Stimulated activated CD4-positive, alpha-beta T cell treated with anti-CD3 and anti-CD28 coated beads, TNF-alpha, amount 100 ng/mL, for 4 hours (primary cell): ENCODE results near the gene UGT2B7.
"Not testable (repeated sequence)": the region's sequence is repeated elsewhere in the genome, so short reads cannot be mapped to it uniquely, and the experiment has no call there.

Experiments
- DNase-seq, 3 experiments: peaks; one replicate each; pipeline ENCODE4 v3.0.0-alpha.2; 2020; ENCODE audit warnings: low read depth in 3 of 3

Gene UGT2B7

DNA sequence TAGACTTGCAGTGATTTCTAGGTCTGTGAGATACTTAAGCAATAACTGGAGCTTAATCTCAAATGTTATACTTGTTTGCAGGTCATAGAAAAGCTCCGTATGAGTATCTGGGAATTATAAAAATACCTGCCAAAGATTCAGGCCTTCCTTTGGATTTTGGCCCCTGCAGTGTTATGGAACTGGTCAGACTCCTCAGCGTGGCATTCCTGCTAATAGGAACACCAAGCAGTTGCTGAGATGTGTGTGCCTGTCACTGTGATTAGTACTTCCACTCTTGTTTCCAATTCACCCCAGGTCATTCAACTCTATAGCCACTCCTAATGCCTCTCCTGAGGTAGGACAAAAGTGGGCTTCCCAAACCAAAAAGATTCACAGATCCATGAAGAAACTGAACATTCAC, 7.8 kb upstream of the UGT2B7 start:
- no peak for DNase-seq

DNA sequence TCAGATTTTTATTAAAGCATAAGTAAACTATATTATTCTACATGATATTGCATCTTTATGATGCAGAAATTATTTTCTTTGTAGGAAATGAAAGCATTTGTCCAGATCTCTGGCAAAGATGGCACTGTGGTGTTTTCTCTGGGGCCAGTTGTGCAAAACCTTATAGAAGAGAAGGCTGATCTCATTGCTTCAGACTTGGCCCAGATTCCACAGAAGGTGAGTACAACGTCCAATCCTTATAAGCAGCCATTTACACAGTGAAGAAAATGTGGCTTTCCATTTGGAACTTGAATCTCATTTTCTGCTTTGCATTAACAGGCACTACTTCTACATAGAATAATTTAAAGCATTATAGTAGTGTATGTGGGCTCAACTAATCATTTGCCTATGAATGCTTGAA, 6.9 kb upstream of the UGT2B7 start:
- DNase-seq, result no peak

DNA sequence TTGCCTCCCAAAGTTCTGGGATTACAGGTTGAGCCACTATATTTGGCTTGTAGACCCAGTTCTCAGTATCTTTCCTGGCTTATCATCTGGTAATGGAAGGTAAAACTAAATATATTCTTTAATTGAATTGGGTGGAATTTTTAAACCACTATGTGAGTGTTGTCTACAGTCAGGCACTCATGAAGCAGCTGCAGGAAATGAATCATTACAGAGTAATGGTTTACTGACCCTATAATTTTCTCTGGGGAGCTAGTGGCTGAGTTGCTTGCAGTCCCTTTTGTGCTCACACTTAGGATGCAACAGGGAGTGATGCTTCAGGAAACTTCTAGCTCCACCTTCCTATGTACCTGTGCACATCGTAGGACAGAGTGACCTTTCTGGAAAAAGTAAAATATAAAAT, 4.1 kb upstream of the UGT2B7 start:
- DNase-seq, result no peak

DNA sequence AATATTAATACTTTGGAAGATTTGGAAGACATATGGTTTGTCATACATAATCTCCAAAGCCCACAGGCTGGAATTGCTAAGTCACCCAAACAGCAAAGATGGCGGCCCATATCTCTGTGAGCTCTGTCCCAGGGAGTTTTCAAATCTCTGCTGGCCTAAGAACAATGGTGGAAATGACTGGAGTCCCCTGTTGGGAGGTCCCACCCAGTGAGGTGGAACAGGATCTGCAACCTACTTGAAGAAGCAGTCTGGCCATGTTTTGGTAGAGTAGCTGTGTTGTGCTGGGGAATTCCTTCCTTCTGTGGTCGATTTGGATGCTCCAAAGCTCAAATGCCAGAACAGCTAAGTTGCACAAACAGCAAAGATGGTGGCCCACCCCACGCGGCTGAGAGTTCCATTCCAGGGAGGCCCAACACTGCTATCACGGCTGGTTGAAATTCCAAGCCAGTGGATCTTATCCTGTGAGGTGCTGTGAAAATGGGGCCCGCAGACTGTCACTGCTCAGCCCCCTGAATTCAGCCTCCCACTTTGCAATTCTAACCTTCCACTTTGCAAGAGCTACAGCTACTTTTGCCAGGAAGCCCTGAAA, 3.2 kb upstream of the UGT2B7 start:
- DNase-seq, result no peak

DNA sequence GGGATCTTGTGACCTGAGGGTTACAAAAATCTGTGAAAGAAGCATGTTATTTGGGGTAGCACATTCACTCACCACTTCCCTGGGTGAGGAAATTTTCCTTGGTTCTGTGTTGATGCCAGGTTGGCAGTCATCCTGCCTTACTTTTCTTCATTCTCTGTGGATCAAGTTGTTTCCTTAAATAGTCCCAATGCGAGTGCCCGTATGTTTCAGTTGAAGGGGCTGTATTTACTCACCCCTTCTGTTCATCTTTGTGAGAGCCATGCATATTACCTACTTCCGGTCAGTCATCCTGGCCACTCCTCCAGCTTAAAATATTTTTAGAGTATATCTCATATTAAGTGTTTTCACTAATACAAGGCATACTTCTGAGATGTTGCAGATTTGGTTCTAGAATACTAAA, 2.6 kb upstream of the UGT2B7 start:
- no peak for DNase-seq

DNA sequence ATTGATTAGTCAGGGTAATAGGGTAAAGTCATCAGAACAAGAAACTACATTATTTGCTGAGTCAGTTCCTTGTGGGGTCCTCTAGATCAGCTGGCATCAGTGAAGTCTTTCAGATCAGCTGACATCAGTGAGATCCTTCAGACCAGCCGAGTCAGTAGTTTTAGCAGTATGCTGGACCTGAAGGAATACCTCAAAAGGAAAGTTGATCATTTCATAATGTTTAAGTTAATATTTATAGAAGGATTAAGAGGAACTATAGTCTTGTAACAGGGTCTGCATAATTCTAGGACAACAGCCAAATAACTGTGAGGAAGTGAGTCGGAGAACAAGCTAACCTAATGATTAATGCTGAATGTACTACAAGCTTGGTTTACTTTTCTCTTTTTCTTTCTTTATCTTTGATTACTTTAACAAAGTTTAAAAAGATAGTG, 958 bp upstream of the UGT2B7 start:
- DNase-seq, result no peak

DNA sequence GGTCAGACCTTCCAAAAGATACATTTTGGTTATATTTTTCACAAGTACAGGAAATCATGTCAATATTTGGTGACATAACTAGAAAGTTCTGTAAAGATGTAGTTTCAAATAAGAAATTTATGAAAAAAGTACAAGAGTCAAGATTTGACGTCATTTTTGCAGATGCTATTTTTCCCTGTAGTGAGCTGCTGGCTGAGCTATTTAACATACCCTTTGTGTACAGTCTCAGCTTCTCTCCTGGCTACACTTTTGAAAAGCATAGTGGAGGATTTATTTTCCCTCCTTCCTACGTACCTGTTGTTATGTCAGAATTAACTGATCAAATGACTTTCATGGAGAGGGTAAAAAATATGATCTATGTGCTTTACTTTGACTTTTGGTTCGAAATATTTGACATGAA, 536 bp downstream of the UGT2B7 start:
- no peak for DNase-seq

- DNase-seq, result no peak
Observed at GRCh38 chr4:69098470-69098869, 2.2 kb downstream of the UGT2B7 start.

DNA sequence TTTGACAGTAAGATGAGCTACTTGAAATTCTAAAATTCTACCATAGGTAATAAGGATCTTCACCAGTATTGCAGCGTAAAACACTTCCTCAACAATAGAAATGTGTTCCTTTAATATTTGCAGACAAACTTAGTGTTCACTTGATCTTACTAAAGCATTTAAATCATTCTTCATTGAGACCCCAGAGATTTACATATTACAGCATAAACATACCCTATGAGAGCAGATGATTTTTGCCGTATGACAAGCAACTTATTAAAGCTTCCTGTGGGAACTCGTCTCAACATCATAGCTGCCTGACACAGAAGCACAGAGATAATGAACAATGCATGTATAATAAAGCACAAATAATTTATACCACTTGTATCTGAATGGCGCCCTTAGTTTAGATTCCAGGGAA, 3.6 kb downstream of the UGT2B7 start:
- no peak for DNase-seq

- DNase-seq, result not testable (repeated sequence)
Observed at GRCh38 chr4:69102668-69103067, 6.4 kb downstream of the UGT2B7 start.

DNA sequence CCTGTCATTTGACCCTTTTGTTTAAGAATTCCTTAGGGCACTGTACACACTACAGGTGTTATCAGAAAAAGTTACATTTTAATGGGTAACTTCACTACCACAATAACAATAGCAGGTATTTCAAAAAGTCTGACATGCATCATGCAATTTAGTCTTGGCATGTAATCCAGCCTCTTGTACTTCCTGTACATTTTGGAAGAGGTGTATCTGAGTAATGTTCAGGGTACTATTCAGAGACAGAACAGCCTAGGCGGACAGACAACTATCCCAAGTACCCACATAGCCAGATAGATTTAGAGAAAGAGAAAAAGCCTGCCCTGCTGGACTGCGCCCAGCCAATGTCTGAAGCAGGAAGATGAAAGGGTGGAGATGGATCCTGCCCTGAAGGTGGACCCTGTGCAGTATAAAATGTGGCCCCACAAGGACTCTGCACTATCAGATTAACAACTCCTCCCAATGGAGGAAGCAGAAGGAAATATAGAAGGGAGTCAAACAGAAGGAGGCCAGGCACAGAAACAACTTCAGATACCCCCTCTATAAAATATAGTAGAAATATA, 8.5 kb downstream of the UGT2B7 start:
- DNase-seq, result no peak

- not testable (repeated sequence) for DNase-seq
Observed at GRCh38 chr4:69115151-69115850, 19.0 kb downstream of the UGT2B7 start.

DNA sequence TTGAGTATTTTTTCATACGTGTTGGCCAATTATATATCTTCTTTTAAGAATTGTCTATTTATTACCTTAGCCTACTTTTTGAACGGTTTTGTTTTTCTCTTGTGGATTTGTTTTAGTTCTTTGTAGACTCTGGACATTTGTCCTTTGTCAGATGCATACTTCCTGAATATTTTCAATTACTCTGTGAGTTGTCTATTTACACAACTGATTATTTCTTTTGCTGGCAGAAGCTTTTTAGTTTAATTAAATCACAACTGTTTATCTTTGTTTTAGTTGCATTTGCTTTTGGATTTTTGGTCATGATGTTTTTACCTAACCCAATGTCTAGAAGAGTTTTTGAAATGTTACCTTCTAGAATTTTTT, 19.6 kb downstream of the UGT2B7 start:
- no peak for DNase-seq

GRCh38 chr4:69116645-69117321, 20.5 kb downstream of the UGT2B7 start:
- DNase-seq, result no peak

- no peak for DNase-seq
Observed at GRCh38 chr4:69120870-69121269, 24.6 kb downstream of the UGT2B7 start.

GRCh38 chr4:69122476-69122875, 26.2 kb downstream of the UGT2B7 start:
- DNase-seq, result no peak

DNA sequence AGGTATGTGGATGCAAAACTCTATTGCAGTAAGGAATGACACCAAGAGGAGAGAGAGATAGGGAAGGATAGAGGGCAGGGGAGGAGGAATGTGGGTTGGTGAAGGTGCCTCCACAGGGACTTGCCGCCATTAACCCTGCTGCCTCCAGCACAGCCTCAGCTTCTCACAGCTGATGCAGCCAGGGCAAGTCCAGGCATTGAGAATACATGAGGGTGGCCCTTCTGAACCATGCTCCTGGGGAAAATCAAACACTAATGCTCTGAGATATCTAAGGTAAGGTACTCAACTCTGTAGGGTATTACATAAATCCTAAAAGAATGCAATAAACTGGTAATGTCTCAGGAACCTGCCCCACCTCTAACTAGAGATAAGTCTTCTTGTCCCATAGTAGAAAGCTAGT, 28.7 kb downstream of the UGT2B7 start:
- no peak for DNase-seq

DNA sequence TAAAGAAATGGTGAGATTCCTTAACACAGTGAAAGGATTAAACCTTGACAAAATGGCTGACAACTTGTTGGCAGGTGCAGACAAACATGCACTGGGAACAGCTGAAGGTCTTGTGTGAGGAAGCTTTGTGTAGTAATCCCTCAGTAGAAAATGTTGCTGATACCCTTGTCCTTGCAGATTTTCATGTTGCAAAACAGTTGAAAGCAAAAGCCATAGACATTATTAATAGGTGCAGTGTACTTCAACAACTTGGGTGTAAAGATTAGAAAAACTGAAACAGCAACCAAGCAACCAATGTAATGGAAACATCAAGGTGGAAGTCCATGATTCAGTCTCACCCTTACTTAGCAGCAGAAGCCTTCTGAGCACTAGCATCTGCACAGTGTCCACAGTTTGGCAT, 29.8 kb downstream of the UGT2B7 start:
- DNase-seq, result no peak

DNA sequence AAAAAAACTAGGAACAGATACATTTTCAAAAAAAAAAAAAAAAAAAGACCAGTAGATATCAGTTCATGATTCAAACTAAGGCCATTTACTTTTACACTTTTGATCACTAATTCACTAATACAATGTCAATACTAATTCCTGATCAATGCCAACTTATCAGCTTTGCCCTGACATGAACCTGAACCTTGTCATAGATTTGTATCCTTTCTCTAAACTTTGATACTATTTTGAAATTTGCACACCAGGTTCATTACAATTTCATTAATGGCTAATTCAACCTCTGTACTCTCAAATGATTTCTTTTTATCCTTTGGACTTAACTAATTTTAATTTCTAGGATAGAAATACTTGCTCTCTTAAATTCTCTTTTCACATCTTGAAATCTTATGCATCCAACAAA, 37.7 kb downstream of the UGT2B7 start:
- DNase-seq, result no peak

DNA sequence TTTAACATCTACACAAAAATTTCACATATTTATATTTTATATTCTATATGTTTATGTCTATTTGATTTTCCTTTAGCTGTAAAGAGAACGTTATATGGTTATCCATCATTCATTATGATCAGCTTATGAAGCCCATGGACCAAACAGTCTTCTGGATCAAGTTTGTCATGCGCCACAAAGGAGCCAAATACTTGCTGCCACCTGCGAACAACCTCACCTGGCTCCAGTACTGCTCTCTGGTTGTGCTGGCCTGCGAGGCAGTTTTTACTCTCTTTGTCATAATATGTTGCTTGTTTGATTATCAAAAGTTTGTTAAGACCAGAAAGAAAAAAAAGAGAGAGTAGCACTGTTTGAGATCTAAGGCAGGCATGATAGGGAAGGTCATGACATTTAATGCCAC, 38.2 kb downstream of the UGT2B7 start:
- DNase-seq, result no peak

GRCh38 chr4:69141320-69141719, 45.0 kb downstream of the UGT2B7 start:
- no peak for DNase-seq

DNA sequence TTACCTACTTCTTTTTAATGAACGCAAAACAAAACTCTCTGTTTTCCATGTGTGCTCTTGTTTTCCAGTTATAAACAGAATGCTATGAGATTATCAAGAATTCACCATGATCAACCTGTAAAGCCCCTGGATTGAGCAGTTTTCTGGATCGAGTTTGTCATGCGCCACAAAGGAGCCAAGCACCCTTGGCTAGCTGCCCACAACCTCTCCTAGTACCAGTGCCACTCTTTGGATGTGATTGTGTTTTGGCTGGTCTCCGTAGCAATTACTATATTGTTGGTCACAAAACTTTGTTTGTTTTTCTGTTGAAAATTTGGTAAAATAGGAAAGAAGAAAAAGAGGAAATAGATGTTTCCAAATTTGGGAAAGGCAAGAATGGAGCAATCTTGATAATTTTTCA, 51.1 kb downstream of the UGT2B7 start:
- no peak for DNase-seq

GRCh38 chr4:69154021-69154420, 57.7 kb downstream of the UGT2B7 start:
- DNase-seq, result no peak
